Right renal cortex interstitium (tissue), 3 donors: ENCODE data around the gene CALB2. TPM values are rescaled to one million over a fixed set of nuclear protein-coding genes. Genes with fewer than 3 reads are reported as not detected.

Experiments
- DNase-seq, 3 donors: peaks; one replicate each; pipeline ENCODE4 v3.0.0-alpha.2; 2013; ENCODE audit warnings: low read depth in 3 of 3, low spot score in 2 of 3
- polyA plus RNA-seq, 3 donors: library from polyadenylated mRNA; unstranded; fragments of 120-200 nt; gene quantifications; one replicate each; pipeline ENCODE4 v1.2.1, GENCODE V29; 2013; ENCODE audit not compliant: insufficient read length in 3 of 3

CALB2 gene
- polyA plus RNA-seq, 3 donors, result 0.69 to 1.3 (median 1.3) TPM

GRCh38 chr16:71384073-71384724 is 25.7 kb downstream of the CALB2 start:
- no peak for DNase-seq

GRCh38 chr16:71387045-71387871 is 28.7 kb downstream of the CALB2 start:
- DNase-seq, result no peak

GRCh38 chr16:71389330-71389729 is 30.8 kb downstream of the CALB2 start:
- DNase-seq, result no peak

- peak in 1 of 3 donors; percentile 13 for DNase-seq
Measured at GRCh38 chr16:71396594-71396993, 38.1 kb downstream of the CALB2 start.

GRCh38 chr16:71399801-71400563 is 41.5 kb downstream of the CALB2 start:
- DNase-seq, result no peak

GRCh38 chr16:71402007-71402406 is 43.5 kb downstream of the CALB2 start:
- DNase-seq, result no peak

- DNase-seq, result no peak
Measured at GRCh38 chr16:71402674-71403073, 44.2 kb downstream of the CALB2 start.

GRCh38 chr16:71404364-71404763 is 45.8 kb downstream of the CALB2 start:
- DNase-seq, result no peak

- no peak for DNase-seq
Measured at GRCh38 chr16:71406316-71406715, 47.8 kb downstream of the CALB2 start.

- DNase-seq, result no peak
Measured at GRCh38 chr16:71406724-71407123, 48.2 kb downstream of the CALB2 start.

- no peak for DNase-seq
Measured at GRCh38 chr16:71407731-71408130, 49.2 kb downstream of the CALB2 start.

GRCh38 chr16:71408536-71408935 is 50.0 kb downstream of the CALB2 start:
- no peak for DNase-seq

GRCh38 chr16:71409011-71409775 is 50.7 kb downstream of the CALB2 start:
- no peak for DNase-seq

GRCh38 chr16:71410146-71410545 is 51.6 kb downstream of the CALB2 start:
- no peak for DNase-seq

- DNase-seq, result peak in 2 of 3 donors; percentile 63 to 65
Measured at GRCh38 chr16:71412270-71413160, 54.0 kb downstream of the CALB2 start.

GRCh38 chr16:71413341-71413740 is 54.8 kb downstream of the CALB2 start:
- DNase-seq, result no peak

- DNase-seq, result no peak
Measured at GRCh38 chr16:71414038-71414437, 55.5 kb downstream of the CALB2 start.

GRCh38 chr16:71421911-71422310 is 63.4 kb downstream of the CALB2 start:
- no peak for DNase-seq

GRCh38 chr16:71423016-71423415 is 64.5 kb downstream of the CALB2 start:
- DNase-seq, result no peak

- no peak for DNase-seq
Measured at GRCh38 chr16:71423865-71424264, 65.3 kb downstream of the CALB2 start.
